Measurements from ENCODE around the gene METTL1.

- TF ChIP-seq, protein P1, sequence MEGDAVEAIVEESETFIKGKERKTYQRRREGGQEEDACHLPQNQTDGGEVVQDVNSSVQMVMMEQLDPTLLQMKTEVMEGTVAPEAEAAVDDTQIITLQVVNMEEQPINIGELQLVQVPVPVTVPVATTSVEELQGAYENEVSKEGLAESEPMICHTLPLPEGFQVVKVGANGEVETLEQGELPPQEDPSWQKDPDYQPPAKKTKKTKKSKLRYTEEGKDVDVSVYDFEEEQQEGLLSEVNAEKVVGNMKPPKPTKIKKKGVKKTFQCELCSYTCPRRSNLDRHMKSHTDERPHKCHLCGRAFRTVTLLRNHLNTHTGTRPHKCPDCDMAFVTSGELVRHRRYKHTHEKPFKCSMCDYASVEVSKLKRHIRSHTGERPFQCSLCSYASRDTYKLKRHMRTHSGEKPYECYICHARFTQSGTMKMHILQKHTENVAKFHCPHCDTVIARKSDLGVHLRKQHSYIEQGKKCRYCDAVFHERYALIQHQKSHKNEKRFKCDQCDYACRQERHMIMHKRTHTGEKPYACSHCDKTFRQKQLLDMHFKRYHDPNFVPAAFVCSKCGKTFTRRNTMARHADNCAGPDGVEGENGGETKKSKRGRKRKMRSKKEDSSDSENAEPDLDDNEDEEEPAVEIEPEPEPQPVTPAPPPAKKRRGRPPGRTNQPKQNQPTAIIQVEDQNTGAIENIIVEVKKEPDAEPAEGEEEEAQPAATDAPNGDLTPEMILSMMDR (conservative IDR thresholded peaks at IDR 0.05), result no peak
- no peak for TF ChIP-seq EZH2 (IDR thresholded peaks at IDR 0.05; ENCODE audit: low read depth)
Observed at GRCh38 chr12:57802607-57803006, 30.7 kb upstream of the METTL1 start.

Data from PC-9 (cell line).